Body of pancreas (tissue), 4 donors: ENCODE measurements around the gene NACC2. TPM values are rescaled to one million over a fixed set of nuclear protein-coding genes. Genes with fewer than 3 reads are reported as not detected.

Experiments used
- ATAC-seq: fragments of 150-250 bp; one replicate; pipeline ENCODE4 v1.9.1; 2016
- DNase-seq, 4 donors: peaks; one replicate each; pipeline ENCODE4 v3.0.0-alpha.2; 2019
- H3K27ac ChIP-seq, 4 donors: fragments of 200-600 bp; sonication (generic); 1 replicate in 3 of 4; 2 replicates in 1 of 4; pipeline versions ENCODE4 v1.5.1 to v1.6.1; 2016 to 2019; ENCODE audit warnings: mild to moderate bottlenecking in 1 of 4, mixed read lengths in 1 of 4, moderate library complexity in 1 of 4
- H3K27me3 ChIP-seq, 2 donors: fragments of 200-600 bp; sonication (generic); one replicate each; pipeline ENCODE4 v1.6.0; 2016; ENCODE audit warnings: mild to moderate bottlenecking in 1 of 2
- H3K36me3 ChIP-seq, 2 donors: fragments of 200-600 bp; sonication (generic); replicated peaks in 1 of 2; 2 replicates each; pipeline ENCODE4 v1.5.1; 2016; ENCODE audit warnings: low read depth in 2 of 2; ENCODE audit not compliant: insufficient read depth in 1 of 2
- H3K4me1 ChIP-seq: fragments of 200-600 bp; sonication (generic); one replicate; pipeline ENCODE4 v1.6.0; 2016
- H3K4me3 ChIP-seq, 2 donors: fragments of 200-600 bp; sonication (generic); 1 replicate in 1 of 2; 2 replicates in 1 of 2; pipeline ENCODE4 v1.5.1; 2016 to 2019
- H3K9me3 ChIP-seq, 3 donors: fragments of 200-600 bp; sonication (generic); 1 replicate in 2 of 3; 2 replicates in 1 of 3; pipeline ENCODE4 v1.5.1; 2016
- POLR2A ChIP-seq, 3 donors: fragments of 450-650 bp; IDR thresholded peaks; one replicate each; pipeline ENCODE4 v1.6.1; 2016; ENCODE audit warnings: antibody characterized with exemption in 3 of 3, mild to moderate bottlenecking in 2 of 3
- WGBS, 2 donors: methylation state at CpG; one replicate each; pipeline ENCODE4 v1.1.5; 2017; 5-methylcytosine and 5-hydroxymethylcytosine counted together
- intact Hi-C: fragments of 100-400 bp; cut with DNase I; formaldehyde crosslinking; loops from one replicate; pipeline ENCODE4 v1.15.1; 2023
- total RNA-seq, 2 donors: library from RNA; depleted of rRNA; stranded (reverse); fragments of >200 nt; gene quantifications; one replicate each; pipeline ENCODE4 v1.1.0, GENCODE V29; 2016
- TF ChIP-seq, protein P1 (sequence below), 7 experiments: fragments of 450-650 bp in 4 of 7; fragments of 200-600 bp in 3 of 7; sonication (generic) in 3 of 7; IDR thresholded peaks; one replicate each; pipeline ENCODE4 v1.5.1; 2016 to 2019; ENCODE audit warnings: antibody characterized with exemption in 7 of 7

NACC2 gene
- total RNA-seq, 2 donors from 2014 or later, result 16.6 to 21.1 TPM

DNA sequence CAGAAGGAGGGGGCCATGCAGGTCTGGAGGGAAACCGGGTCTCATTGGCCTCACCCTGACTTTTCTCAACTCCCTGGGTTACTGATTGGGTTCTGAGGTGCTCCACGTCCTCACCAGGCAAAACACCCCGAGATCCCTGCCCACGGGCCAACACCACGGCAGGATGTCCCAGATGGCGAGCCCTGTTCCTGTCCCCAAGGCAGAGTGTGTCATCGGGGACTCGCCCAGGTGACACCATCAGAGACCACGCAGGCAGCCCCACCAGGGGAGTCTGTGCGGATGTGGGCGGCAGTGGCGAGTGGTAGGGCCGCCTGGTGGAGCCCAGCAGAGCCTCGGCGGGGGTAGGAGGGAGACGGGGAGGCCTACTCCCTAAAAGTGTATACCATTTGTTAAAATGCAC is 74.9 kb downstream of the NACC2 start:
- Histone ChIP-seq H3K4me3 (no peak overlapping the region), H3K27me3 (no peaks in the 10 kb centered on the region), H3K4me1 (no peaks in the 10 kb centered on the region), H3K36me3 (peaks cover 0 to 1% of the 10 kb centered on the region in 2 donors), H3K27ac (no peak overlapping the region), H3K9me3 (no peaks in the 10 kb centered on the region)
- intact Hi-C loops, result no loop called here
- TF ChIP-seq, protein P1, sequence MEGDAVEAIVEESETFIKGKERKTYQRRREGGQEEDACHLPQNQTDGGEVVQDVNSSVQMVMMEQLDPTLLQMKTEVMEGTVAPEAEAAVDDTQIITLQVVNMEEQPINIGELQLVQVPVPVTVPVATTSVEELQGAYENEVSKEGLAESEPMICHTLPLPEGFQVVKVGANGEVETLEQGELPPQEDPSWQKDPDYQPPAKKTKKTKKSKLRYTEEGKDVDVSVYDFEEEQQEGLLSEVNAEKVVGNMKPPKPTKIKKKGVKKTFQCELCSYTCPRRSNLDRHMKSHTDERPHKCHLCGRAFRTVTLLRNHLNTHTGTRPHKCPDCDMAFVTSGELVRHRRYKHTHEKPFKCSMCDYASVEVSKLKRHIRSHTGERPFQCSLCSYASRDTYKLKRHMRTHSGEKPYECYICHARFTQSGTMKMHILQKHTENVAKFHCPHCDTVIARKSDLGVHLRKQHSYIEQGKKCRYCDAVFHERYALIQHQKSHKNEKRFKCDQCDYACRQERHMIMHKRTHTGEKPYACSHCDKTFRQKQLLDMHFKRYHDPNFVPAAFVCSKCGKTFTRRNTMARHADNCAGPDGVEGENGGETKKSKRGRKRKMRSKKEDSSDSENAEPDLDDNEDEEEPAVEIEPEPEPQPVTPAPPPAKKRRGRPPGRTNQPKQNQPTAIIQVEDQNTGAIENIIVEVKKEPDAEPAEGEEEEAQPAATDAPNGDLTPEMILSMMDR (IDR thresholded peaks at IDR 0.05), result no peak
- TF ChIP-seq POLR2A (IDR thresholded peaks at IDR 0.05), result no peak
- DNase-seq (peak in 1 of 4 donors; percentile 4), ATAC-seq (no peak)
- WGBS, 2 donors, result 87 to 92% methylated on average over 14 to 16 of the region's 16 CpGs

DNA sequence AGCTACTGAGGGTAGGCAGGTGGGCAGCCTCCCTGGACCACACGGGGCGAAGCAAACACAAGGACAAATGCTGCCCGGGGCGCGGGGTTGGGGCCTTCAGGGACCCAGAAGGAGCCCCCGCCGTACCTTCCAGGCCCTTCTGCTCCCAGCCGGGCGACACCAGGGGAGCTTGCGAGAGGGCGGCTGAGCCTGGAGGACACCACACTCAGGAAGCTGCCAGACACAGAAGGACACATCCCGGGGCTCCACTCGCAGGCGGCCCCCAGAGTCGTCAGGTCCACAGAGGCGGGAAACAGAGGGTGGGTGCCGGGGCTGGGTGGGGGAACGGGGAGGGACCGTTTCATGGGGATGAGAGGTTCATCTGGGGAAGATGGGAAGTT is 75.4 kb downstream of the NACC2 start:
- Histone ChIP-seq H3K36me3 (peaks cover 0 to 1% of the 10 kb centered on the region in 2 donors), H3K27me3 (no peaks in the 10 kb centered on the region), H3K4me3 (no peak overlapping the region), H3K27ac (no peak overlapping the region), H3K4me1 (no peaks in the 10 kb centered on the region), H3K9me3 (no peaks in the 10 kb centered on the region)
- TF ChIP-seq, protein P1 (IDR thresholded peaks at IDR 0.05), result no peak
- no peak for TF ChIP-seq POLR2A (IDR thresholded peaks at IDR 0.05)
- DNase-seq (peak in 1 of 4 donors; percentile 8), ATAC-seq (no peak)
- intact Hi-C loops, result no loop called here
- WGBS, 2 donors, result 92 to 100% methylated on average over 8 to 14 of the region's 19 CpGs

DNA sequence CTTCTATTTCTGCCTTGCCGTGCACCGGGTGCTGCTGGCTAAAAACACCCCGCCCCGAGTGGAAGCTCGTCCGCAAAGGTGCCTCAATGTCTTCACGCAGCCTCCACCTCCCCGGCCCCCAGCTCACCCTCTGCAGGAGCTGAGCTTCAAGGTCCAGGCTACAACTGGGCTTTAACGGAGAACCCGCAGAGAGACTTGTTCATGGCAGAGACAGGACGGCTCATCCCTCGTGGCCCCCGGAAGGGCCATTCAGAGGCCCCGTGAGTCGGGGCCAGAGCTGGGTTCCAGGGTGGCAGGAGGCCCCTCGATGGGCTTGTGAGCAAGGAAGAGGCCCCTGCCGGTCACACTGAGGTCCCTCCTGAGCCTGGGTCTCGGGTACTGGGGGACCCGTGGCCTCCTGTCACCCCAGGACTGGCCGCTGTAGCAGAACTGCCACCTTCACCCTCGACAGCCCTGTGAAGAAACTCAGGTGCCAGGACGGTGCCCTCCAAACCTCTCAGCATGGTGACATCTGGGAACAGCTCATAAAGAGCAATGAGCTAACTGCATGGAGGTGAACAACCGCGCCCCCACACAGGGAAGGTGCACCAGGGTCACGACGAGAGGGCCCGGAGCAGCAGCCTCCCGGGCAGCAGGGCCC is 75.9 kb downstream of the NACC2 start:
- no peaks in the 10 kb centered on the region for H3K4me1 ChIP-seq
- whole genome bisulfite sequencing, 2 donors, result 80 to 81% methylated on average over 2 to 22 of the region's 28 CpGs
- no peak for ATAC-seq
- no peaks in the 10 kb centered on the region for H3K9me3 ChIP-seq
- TF ChIP-seq, protein P1 (IDR thresholded peaks at IDR 0.05), result no peak
- no peak for TF ChIP-seq POLR2A (IDR thresholded peaks at IDR 0.05)
- peak in 1 of 4 donors; percentile 8 for DNase-seq
- H3K4me3 ChIP-seq, result no peak overlapping the region
- no peaks in the 10 kb centered on the region for H3K27me3 ChIP-seq
- intact Hi-C loops, result no loop called here
- peaks cover 0 to 1% of the 10 kb centered on the region in 2 donors for H3K36me3 ChIP-seq
- no peak overlapping the region for H3K27ac ChIP-seq

DNA sequence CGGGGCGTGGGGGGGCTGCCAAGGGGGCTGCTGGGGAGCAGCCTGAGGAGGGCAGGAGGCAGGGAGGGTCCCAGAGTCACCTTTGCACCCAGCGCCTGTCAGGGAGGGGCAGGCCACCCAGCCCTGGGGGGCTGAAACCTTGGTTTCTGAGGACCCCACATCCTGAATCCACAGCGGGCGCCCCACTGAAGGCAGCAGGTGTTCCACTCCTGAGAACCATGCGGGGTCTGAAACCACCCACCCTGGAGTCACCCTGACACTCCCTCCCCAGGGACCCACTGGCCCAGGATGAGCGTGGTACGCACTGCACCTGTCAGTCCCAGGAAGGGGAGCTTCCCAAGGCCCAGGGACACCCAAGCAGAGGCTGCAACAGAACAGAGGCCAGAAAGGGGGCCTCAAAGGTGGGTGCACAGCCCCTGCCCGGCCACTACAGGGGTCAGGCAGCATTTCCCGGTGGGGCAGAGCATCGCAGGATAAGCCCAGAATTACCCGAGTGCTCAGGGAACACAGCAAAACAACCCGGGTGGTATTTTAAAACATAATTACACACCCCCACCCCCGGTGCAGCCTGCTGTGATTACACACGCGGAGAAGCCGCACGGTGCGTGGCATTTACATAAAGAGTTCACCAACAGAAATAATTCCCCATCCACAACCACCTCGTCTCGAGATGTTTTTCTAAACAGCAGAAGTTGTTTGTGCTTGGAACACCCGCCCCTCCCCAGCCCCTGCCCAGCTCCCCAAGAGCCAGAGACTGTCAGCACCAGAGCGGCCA is 76.6 kb downstream of the NACC2 start:
- peaks cover 0 to 1% of the 10 kb centered on the region in 2 donors for H3K36me3 ChIP-seq
- ATAC-seq, result no peak
- no peak for TF ChIP-seq POLR2A (IDR thresholded peaks at IDR 0.05)
- TF ChIP-seq, protein P1 (IDR thresholded peaks at IDR 0.05), result no peak
- H3K4me3 ChIP-seq, result no peak overlapping the region
- no peaks in the 10 kb centered on the region for H3K9me3 ChIP-seq
- intact Hi-C loops, result no loop called here
- no peaks in the 10 kb centered on the region for H3K27me3 ChIP-seq
- DNase-seq, result peak in 1 of 4 donors; percentile 4
- H3K4me1 ChIP-seq, result no peaks in the 10 kb centered on the region
- H3K27ac ChIP-seq, result no peak overlapping the region
- 84 to 92% methylated on average over 15 to 23 of the region's 23 CpGs for WGBS, 2 donors
